ENCODE measurements around the gene COX4I2.
"Not testable (repeated sequence)": the region's sequence is repeated elsewhere in the genome, so short reads cannot be mapped to it uniquely, and the experiment has no call there.

Gene COX4I2

DNA sequence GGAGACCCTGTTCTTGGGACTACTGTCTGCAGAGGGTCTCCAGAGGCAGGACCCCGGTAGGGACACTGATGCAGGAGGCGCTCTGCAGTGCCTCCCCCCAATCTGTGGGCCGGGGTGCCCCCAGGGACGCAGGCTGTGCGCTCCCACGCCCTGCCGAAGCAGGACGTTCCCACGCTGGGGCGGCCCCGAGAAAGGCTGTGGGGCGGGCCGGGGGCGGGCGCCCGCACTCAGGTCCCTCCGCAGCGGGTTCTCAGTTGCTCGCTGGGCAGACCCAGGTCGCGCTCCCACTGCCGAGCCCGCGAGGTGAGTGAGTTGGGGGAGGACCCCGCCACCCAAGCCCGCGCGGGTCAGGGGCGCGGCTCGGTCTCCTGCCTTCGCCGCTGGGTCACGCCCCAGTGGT lies at the start of gene COX4I2:
Gene COX4I2, plus strand, starts transcription at position 253 of the 400 bp plus-strand sequence. CDS start 1,106 bp downstream, outside the sequence.
- DNase-seq (ENCODE audit: extremely low read depth in 1 of 2, low read depth in 1 of 2), result no peak

DNA sequence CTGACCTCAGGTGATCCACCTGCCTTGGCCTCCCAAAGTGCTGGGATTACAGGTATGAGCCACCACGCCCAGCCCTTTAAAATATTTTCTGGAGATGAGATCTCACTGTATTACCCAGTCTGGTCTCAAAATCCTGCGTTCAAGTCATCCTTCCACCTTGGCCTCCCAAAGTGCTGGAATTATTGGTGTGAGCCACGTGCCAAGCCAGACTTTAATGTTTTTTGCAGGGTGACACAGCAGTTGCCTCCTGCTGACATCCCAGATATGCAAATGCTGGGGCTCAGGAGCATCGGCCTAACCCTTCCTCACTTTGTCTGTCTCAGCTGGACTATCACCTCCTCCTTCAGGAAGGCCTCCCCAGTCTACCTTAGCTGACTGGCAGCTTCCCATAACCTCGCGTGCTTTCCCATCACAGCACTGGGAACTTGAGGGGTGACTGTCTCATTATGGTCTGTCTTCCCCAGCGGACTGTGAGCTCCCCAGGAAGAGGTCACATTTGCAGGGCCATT lies 46.9 kb upstream of the COX4I2 start:
- DNase-seq (ENCODE audit: extremely low read depth in 1 of 2, low read depth in 1 of 2), result no peak

DNA sequence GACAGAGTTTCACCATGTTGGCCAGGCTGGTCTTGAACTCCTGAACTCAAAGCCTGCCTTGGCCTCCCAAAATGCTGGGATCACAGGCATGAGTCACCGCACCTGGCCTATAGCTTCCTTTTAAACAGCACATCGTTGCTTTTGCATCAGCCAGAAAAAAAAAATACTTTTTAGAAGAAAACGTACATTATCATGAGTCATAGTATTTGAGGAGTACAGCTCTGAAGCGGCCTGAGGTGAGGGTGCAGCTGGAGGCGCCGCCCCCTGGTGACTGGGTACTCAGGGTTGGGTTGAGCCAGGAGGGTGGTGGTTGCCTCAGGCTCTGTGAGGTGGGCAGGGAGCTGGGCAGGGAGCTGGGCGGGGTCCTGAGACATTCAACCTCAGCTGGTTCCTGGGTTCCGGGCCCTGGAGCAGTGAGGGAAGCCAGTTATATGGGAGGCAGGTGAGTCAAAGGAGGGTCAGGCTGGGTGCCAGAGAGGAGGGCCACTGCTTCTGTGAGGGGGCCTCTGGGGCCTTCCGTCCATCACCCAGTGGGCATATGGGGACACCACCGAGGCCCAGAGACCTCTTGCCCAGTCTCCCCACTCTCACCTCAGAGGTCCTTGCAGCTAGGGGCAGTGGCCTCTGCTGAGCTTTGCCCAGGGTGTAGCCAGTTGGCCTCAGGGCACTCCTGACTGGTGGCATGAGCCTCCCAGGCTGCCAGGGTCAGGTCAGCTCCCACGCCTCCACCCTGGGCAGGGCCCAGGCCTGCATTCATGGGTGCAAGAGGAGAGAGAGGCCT lies 44.3 kb upstream of the COX4I2 start:
- DNase-seq (ENCODE audit: extremely low read depth in 1 of 2, low read depth in 1 of 2), result no peak

DNA sequence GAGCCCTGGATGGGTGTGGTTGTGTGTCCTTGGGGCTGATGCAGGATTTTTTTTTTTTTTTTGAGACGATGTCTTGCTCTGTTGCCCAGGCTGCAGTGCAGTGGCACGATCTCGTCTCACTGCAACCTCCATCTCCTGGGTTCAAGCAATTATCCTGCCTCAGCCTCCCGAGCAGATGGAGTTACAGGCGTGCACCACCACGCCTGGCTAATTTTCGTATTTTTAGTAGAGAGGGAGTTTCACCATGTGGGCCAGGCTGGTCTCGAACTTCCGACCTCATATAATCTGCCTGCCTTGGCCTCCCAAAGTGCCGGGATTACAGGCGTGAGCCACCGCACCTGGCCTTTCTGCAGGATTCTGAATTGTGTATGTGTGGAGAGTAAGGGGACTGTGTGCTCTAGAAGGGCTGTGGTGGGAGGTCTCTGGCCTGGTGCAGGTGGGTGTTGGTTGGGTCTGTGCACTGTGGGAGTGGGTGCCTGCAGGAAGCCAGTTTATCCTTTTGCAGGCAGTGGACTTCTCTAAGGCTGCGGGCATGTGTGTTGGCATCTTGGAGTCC lies 43.6 kb upstream of the COX4I2 start:
- DNase-seq (ENCODE audit: extremely low read depth in 1 of 2, low read depth in 1 of 2), result no peak

DNA sequence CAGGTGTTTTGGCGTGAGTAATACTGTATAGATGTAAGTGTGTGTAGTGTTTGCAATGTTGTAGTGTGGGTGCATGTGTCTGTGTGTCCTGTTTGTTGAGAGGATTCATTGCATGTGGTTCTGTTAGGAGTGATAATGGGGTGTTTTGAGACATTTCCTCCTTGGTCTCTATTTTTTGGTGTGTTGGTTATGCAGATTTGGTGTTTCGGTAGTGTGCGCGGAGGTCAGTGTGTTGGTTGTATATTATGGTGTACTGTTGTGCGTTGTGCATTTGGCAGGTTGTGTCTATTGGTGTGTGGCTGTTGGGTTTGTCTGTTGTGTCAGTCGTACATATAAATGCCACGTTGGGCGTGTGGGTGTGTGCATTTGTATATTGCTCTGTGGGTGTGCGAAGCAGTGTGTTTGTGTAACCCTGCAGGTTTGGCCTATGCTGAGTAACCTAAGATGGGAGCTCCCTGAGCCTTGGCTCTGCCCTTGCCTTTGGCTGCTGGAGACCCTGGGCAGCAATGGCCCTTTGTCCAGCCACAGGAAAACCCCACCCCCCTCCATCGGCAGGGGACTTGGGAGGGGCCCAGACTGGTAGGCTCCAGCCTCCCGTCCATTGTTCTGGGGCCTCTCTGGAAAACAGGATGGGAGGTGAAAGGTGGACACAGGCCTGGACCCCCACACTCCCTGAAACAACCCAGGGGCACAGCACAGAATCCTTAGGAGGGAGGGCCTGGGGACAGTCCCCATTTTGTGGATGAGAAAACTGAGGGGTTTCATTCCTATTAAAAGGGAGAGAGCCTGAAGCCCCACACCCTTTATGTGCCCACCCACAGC lies 42.9 kb upstream of the COX4I2 start:
- no peak for DNase-seq (ENCODE audit: extremely low read depth in 1 of 2, low read depth in 1 of 2)

DNA sequence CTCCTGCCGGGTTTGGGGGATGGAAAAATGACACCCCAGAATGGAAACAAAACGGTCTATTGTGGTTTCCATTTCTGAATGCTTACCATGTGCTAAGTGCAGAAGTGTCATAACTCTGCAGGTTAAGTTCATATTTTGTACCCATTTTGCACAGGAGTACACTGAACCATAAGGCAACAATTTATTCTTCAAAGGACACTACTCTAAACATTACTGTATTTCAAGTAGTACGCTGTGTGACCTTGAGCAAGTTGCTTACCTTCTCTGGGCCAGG lies 42.4 kb upstream of the COX4I2 start:
- no peak for DNase-seq (ENCODE audit: extremely low read depth in 1 of 2, low read depth in 1 of 2)

DNA sequence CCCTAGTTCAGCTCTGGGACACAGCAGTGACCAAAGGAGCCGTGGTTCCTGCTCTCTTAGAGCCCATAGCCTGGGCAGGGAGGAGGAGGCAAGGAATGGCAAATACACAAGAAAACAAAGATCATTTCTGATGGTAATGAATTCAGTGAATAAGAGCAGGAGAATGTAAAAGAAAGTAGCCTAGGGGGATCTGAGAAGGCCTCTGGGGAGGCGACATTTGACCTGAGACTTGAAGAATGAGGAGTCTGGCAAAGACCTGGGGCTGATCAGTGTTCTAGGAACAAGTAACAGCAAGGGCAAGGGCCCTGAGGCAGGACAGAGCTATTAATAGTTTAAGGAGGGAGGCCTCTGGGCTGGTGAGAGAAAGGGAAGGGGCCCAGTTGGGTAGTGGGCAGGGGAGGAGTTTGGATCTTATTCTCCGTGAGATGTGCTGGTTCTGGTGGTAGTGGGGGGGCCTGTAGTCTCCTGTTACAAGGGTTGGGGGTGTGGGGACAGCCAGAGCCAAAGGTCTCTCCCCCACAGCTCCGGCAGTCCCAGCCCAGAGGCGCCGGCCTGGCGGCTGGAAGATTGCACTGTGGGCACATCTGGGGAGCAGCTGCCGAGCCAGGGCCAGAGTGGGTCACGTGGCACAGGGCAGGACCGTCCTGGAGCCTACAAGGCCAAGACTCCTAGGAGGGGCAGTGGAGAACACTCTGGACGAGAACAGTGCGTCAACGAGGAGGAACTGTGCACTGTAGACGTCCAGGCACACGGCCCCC lies 41.9 kb upstream of the COX4I2 start:
- no peak for DNase-seq (ENCODE audit: extremely low read depth in 1 of 2, low read depth in 1 of 2)

DNA sequence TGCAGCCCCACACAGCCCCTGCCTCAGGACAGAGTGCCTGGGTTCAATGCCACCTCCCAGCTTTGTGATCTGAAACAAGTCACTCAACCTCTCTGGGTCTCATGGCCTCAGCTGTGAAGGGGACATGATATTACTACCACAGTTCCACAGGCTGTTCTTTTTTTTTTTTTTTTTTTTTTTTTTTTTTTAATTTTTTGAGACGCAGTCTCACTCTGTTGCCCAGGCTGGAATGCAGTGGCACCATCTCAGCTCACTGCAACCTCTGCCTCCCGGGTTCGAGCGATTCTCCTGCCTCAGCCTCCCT lies 41.3 kb upstream of the COX4I2 start:
- DNase-seq (ENCODE audit: extremely low read depth in 1 of 2, low read depth in 1 of 2), result not testable (repeated sequence)

DNA sequence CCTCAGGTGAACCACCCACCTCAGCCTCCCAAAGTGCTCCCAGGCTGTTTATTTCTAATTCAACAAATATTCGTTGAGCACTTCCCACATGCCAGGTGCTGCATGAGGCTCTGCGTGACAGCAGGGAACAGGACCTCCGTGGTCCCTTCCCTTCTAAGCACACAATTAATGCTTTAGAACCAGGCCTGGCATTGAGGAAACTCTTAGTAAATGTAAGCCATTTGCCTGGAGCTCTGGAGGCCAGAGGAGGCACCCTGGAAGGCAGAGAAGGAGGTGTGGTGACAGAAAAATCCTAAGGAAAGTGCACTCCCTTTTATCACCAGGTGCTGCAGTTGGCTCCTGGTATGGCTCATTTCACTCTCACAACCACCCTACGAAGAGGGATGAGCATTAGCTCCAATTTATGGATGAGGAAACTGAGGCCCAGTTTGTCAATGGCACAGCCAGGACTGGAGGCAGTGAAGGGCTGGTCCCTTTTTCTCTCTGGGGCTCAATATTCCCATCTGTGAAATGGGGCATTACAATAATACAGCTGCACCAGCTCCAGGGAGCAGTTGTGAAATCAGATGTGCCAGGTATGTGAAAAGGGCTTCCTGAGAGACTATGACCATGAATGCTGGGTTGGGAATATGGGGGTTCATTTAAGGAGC lies 40.8 kb upstream of the COX4I2 start:
- DNase-seq (ENCODE audit: extremely low read depth in 1 of 2, low read depth in 1 of 2), result no peak

DNA sequence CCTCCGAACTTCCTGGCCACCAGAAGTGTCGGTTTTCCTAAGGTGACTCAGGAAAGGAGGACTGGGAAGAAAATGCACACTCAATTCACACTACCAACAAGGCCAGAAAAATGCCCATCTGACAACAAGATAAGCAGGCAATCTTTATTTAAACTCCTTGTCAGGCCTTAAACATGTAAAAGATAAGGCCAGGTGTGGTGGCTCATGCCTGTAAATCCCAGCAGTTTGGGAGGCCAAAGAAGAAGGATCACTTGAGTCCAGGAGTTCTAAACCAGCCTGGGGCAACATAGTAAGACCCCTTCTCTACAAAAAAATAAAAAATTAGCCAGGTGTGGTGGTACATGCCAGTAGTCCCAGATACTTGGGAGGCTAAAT lies 40.2 kb upstream of the COX4I2 start:
- DNase-seq (ENCODE audit: extremely low read depth in 1 of 2, low read depth in 1 of 2), result no peak

DNA sequence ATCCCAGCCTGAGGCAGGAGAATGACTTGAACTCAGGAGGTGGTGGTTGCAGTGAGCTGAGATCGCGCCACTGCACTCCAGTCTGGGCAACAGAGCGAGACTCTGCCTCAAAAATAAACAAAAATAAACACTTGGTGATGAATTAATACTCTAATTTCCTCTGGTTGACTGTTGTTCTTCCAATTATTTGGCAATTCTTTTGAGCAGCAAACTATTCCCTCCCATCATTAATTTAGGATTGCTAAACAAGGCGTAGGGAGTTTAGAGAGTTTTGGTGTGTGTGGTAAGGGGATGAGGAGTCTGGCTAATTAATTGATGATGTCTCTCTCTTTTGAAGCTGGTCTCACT lies 35.3 kb upstream of the COX4I2 start:
- DNase-seq (ENCODE audit: extremely low read depth in 1 of 2, low read depth in 1 of 2), result no peak

DNA sequence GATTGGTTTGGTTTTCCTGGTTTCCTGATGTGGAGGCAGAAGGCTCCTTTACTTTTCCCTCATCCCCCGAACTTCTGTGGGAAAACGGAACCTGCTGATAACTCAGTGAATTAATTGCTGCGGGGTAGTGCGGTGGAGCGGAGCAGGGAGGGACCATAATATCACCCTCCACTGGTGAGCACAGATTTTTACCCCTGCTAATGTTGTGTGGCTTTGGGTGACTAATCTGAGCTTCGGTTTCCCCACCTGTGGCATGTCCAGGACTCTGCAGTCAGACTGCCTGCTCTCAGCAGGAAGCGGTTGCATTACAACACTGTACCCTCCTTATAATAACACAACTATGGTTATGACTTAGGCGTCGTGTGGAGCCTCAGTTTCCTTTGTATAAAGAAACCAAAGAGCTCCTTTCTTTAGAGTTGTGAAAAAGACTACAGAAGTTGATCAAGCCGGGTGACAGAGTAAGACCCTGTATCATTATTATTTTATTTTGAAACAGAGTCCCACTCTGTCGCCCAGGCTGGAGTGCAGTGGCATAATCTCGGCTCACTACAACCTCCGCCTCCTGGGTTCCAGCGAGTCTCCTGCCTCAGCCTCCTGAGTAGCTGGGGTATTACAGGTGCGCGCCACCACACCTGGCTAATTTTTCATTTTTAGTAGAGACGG lies 34.8 kb upstream of the COX4I2 start:
- DNase-seq (ENCODE audit: extremely low read depth in 1 of 2, low read depth in 1 of 2), result peak; percentile 42 to 69

DNA sequence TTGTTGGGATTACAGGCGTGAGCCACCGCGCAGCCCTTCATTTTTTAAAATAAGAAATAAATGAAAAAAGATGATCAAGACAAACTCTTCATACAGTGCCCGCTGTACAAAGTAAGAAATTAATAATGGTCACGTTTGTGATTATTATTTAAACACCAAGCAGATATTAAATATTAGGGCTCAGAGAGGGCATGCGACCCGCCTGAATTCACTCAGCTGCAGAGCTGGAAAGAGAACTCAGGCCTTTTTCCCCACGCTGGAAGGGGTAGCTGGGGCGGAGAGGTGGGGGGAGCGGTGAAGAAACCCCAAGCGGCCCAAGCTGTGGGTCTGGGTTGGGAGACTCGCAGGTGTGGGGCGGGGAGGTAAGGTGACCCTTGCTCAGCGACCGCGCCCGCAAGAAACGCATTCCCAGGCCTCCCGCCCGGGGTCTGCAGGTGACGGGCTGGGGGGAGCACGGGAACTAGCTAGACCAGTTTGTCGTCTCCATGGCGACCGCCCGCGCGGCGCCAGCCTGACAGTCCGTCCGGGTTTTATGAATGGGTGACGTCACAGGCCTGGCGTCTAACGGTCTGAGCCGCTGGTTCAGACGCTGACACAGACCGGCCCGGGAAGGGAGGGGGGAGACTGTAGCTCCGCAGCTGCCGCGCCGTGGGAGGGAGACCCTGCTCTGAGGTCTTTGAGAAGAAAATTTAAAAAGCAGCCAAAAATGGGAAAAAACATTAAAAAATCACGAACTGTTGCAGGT lies 33.7 kb upstream of the COX4I2 start:
- peak; percentile 52 to 75 for DNase-seq (ENCODE audit: extremely low read depth in 1 of 2, low read depth in 1 of 2)

DNA sequence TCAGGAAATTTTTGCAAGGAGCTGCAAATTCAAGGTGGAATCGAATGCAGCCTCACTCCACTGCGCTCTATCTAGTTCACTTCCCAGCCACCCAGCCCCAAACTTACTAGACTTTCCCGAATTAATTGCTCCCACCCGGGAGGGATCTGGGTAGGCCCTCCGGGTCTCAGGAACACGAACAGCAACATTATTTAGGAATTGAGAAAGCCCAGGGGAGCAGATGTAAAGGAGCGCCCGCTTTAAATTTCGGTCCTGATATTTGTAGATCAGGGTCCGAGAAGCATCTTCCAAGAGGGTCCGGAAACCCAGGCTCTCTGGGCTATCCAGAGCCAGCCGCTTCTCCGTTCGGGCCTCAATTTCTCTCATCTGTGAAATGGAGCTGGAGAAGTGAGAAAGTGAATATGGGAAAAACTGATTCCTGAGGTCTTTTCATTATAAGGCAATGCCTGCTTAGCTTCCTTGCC lies 33.1 kb upstream of the COX4I2 start:
- DNase-seq (ENCODE audit: extremely low read depth in 1 of 2, low read depth in 1 of 2), result no peak

DNA sequence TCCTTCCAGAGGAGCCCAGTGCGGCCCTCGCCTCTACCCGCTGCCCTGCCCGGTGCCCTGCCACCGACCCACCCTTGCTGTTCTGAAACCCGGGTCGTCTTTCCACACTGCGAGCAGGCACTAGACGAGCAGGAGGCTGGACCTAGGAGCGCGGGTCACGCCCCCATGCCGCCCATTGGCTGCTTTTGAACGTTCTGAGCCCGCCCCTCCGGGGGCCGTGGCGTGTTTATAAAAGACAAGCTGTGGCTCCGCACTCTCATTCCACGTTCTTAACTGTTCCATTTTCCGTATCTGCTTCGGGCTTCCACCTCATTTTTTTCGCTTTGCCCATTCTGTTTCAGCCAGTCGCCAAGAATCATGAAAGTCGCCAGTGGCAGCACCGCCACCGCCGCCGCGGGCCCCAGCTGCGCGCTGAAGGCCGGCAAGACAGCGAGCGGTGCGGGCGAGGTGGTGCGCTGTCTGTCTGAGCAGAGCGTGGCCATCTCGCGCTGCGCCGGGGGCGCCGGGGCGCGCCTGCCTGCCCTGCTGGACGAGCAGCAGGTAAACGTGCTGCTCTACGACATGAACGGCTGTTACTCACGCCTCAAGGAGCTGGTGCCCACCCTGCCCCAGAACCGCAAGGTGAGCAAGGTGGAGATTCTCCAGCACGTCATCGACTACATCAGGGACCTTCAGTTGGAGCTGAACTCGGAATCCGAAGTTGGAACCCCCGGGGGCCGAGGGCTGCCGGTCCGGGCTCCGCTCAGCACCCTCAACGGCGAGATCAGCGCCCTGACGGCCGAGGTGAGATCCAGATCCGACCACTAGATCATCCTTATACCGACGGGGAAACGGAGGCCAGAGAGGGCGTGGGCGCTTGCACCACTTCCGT lies 32.4 kb upstream of the COX4I2 start, which contains the start of gene ID1:
Gene ID1, plus strand, starts transcription at position 259 of the 871 bp plus-strand sequence. Its CDS starts 99 bp downstream, at position 358.
- DNase-seq (ENCODE audit: extremely low read depth in 1 of 2, low read depth in 1 of 2), result peak; percentile 67 to 86

DNA sequence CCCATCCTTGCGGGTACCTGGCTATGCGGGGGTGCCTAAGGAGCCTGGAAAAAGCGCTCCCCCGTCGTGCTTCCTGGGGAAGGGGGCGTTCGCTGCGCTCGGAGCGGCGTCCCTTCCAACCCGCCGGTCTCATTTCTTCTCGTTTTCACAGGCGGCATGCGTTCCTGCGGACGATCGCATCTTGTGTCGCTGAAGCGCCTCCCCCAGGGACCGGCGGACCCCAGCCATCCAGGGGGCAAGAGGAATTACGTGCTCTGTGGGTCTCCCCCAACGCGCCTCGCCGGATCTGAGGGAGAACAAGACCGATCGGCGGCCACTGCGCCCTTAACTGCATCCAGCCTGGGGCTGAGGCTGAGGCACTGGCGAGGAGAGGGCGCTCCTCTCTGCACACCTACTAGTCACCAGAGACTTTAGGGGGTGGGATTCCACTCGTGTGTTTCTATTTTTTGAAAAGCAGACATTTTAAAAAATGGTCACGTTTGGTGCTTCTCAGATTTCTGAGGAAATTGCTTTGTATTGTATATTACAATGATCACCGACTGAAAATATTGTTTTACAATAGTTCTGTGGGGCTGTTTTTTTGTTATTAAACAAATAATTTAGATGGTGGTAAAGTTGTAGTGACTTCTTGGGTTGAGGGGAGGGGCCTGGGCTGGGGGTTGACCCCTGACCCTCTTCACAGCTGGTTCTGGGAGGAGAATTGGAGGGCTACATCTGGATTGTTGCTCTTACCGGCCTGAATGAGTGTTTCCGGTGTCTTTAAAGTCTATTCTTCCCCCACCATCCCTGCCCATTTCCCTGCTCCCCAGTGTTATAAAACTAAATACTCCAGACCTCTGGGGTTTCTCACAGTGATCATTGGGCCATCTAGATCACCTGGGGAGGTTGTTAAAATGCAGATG lies 31.6 kb upstream of the COX4I2 start:
- no peak for DNase-seq (ENCODE audit: extremely low read depth in 1 of 2, low read depth in 1 of 2)

DNA sequence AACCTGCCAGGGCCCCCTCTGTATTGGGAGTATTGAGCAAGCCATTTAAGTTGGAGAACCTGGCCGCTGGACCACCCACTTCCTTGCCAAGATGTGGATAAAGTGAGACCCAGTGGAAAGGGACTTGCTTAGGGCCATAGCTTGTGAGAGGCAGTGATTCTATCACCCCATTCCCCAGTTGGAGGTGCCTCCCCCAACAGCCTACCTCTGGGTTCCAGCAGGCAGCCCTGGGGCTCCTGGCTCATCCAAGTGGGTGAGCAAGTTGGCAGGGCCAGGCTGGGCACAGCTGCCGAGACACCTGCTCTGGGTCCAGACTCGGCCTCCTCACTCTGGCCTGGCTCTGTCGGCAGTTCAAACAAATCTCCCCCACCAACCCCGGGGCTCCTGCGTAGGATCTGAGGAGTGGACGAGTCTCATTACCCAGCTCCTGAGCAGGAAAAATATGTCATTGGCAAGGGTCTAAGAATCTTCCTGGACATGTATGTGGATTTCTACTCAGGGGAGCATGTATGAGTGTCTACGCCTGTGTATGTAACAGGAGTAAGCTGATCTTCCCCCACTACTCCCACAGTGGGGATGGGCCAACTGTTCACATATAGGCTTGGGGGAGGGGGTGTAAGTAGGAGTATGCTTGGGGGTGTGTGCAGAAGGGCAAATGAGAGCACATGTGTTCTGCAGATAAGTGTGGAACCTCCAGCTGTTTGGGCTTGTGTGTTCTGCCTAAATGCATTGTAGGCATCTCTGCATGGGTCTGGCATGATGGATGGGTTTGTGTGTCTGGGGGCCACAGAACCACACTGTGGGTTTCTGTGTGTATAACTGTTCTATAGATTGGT lies 30.7 kb upstream of the COX4I2 start:
- no peak for DNase-seq (ENCODE audit: extremely low read depth in 1 of 2, low read depth in 1 of 2)

Measured in stimulated activated CD8-positive, alpha-beta memory T cell treated with anti-CD3 and anti-CD28 coated beads, Interleukin-7, amount 100 ng/mL, for 48 hours (primary cell).